NCI-H2196 treated with DMSO at 0.1 percent for 48 hours (cell line): ENCODE data around the gene C6orf62.
A peak's percentile ranks its signal among the peaks of the same experiment; 100 is the strongest.
"Not testable (repeated sequence)": the region's sequence is repeated elsewhere in the genome, so short reads cannot be mapped to it uniquely, and the experiment has no call there.

Source experiments
- DNase-seq: peaks from one replicate; lab custom pipeline; 2025; ENCODE audit not compliant: unreplicated experiment; lab: John Stamatoyannopoulos, UW

The C6orf62 gene

GRCh38 chr6:24702720-24703282 is 16.2 kb downstream of the C6orf62 start:
- DNase-seq = no peak

GRCh38 chr6:24699521-24700359 is 19.2 kb downstream of the C6orf62 start:
- DNase-seq = no peak

GRCh38 chr6:24696097-24696496 is 22.9 kb downstream of the C6orf62 start:
- no peak for DNase-seq

- DNase-seq = peak; percentile 23
These were observed 23.3 kb downstream of the C6orf62 start for GRCh38 chr6:24695635-24696034.

GRCh38 chr6:24694198-24694597 is 24.8 kb downstream of the C6orf62 start:
- DNase-seq = no peak

GRCh38 chr6:24692848-24693592 is 25.9 kb downstream of the C6orf62 start:
- DNase-seq = no peak

- DNase-seq = no peak
These were observed 26.5 kb downstream of the C6orf62 start for GRCh38 chr6:24692415-24692814.

- no peak for DNase-seq
These were observed 27.0 kb downstream of the C6orf62 start for GRCh38 chr6:24692003-24692402.

GRCh38 chr6:24691550-24691949 is 27.4 kb downstream of the C6orf62 start:
- no peak for DNase-seq

GRCh38 chr6:24690593-24690992 is 28.4 kb downstream of the C6orf62 start:
- DNase-seq = no peak

- DNase-seq = no peak
These were observed 29.0 kb downstream of the C6orf62 start for GRCh38 chr6:24689964-24690363.

GRCh38 chr6:24686946-24687345 is 32.0 kb downstream of the C6orf62 start:
- no peak for DNase-seq

GRCh38 chr6:24686408-24686807 is 32.5 kb downstream of the C6orf62 start:
- no peak for DNase-seq

- DNase-seq = no peak
These were observed 35.4 kb downstream of the C6orf62 start for GRCh38 chr6:24683297-24684296.

GRCh38 chr6:24680582-24680981 is 38.4 kb downstream of the C6orf62 start:
- DNase-seq = no peak

GRCh38 chr6:24678792-24679352 is 40.1 kb downstream of the C6orf62 start:
- not testable (repeated sequence) for DNase-seq

- DNase-seq = no peak
These were observed 45.3 kb downstream of the C6orf62 start for GRCh38 chr6:24673625-24674024.

- DNase-seq = no peak
These were observed 46.3 kb downstream of the C6orf62 start for GRCh38 chr6:24672620-24673182.

- DNase-seq = not testable (repeated sequence)
These were observed 47.9 kb downstream of the C6orf62 start for GRCh38 chr6:24671077-24671476.

GRCh38 chr6:24670492-24670891 is 48.5 kb downstream of the C6orf62 start:
- not testable (repeated sequence) for DNase-seq
